Measurements from ENCODE around the gene CIAO1.

DNA sequence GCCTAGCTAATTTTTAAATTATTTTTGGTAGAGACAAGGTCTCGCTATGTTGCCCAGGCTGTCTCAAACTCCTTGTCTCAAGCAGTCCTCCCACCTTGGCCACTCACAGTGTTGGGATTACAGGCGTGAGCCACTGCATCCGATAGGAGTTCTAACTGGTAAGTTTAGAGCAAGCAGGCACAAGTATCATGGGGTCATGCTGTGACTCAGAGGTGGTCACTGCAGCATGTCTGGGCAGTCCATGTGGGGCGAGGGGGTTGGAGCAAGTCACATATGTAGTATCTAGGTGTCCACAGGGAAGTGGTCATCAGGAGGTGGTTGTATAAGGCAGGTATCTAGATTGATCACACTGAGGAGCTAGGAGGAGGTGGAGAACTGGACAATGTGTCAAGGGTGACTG, 34.7 kb upstream of the CIAO1 start:
- TF ChIP-seq, protein P1, sequence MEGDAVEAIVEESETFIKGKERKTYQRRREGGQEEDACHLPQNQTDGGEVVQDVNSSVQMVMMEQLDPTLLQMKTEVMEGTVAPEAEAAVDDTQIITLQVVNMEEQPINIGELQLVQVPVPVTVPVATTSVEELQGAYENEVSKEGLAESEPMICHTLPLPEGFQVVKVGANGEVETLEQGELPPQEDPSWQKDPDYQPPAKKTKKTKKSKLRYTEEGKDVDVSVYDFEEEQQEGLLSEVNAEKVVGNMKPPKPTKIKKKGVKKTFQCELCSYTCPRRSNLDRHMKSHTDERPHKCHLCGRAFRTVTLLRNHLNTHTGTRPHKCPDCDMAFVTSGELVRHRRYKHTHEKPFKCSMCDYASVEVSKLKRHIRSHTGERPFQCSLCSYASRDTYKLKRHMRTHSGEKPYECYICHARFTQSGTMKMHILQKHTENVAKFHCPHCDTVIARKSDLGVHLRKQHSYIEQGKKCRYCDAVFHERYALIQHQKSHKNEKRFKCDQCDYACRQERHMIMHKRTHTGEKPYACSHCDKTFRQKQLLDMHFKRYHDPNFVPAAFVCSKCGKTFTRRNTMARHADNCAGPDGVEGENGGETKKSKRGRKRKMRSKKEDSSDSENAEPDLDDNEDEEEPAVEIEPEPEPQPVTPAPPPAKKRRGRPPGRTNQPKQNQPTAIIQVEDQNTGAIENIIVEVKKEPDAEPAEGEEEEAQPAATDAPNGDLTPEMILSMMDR (IDR thresholded peaks at IDR 0.05) = no peak
- TF ChIP-seq POLR2AphosphoS5 (IDR thresholded peaks at IDR 0.05) = no peak
- no peak for TF ChIP-seq POLR2A (IDR thresholded peaks at IDR 0.05)
